ENCODE data around the gene PACRG. TPM values are rescaled to one million over a fixed set of nuclear protein-coding genes. Genes with fewer than 3 reads are reported as not detected.

The PACRG gene
- total and polyA plus RNA-seq, 4 donors = 0.47 to 3.8 (median 2.4) TPM

DNA sequence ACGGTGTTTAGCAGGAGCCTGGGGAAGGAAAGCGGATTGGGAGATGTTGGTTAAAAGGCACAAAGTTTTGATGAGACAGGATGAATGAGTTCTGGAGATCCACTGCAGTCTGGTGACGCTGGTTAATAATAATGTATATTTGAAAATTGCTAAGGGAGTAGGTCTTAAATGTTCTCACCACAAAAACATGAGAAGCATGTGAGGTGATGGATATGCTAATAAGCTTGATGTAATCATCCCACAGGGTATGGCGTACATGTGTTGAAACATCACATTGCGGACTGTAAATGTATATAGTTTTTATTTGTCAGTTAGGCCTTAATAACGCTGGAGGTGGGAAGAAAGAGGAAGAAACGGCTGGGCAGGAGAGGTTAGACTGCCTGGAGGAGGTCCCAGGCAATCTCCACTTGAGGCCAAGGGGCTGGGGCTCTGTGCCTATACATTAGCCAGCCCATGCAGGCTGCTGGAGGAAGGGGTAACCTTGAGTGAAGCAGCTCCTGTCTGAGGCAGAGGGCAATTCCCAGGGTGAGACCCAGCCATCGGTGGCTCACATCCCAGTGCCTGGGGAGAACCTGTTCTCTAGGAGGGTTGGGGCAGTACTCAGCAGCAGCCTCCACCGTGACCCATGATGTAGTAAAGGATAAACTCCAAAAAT lies 498.5 kb downstream of the PACRG start:
- H3K9me3 ChIP-seq (ENCODE audit: control insufficient read depth in 4 of 4, low read length in 3 of 4) = no peaks in the 10 kb centered on the region
- 92% methylated on average over 9 of the region's 9 CpGs for WGBS
- H3K27me3 ChIP-seq (ENCODE audit: control insufficient read depth in 4 of 4, insufficient read depth in 4 of 4, low read length in 3 of 4) = no peaks in the 10 kb centered on the region
- H3K4me1 ChIP-seq (ENCODE audit: control insufficient read depth in 4 of 4, insufficient read depth in 4 of 4, low read length in 3 of 4) = no peaks in the 10 kb centered on the region
- TF ChIP-seq TAF1 (conservative IDR thresholded peaks at IDR 0.05) = no peak
- TF ChIP-seq CTCF (IDR thresholded peaks at IDR 0.05; ENCODE audit: low read depth, low read length, missing input control) = no peak
- TF ChIP-seq, protein P1, sequence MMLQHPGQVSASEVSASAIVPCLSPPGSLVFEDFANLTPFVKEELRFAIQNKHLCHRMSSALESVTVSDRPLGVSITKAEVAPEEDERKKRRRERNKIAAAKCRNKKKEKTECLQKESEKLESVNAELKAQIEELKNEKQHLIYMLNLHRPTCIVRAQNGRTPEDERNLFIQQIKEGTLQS (IDR thresholded peaks at IDR 0.05) = no peak
- TF ChIP-seq NR2F2 (IDR thresholded peaks at IDR 0.05) = no peak
- TF ChIP-seq RAD21 (IDR thresholded peaks at IDR 0.05) = no peak
- TF ChIP-seq MAX (IDR thresholded peaks at IDR 0.05) = no peak
- H3K27ac ChIP-seq (ENCODE audit: low read depth in 1 of 2, low read length in 2 of 2) = no peak overlapping the region
- H3K4me3 ChIP-seq (ENCODE audit: low read depth in 1 of 3, low read length in 3 of 3) = no peak overlapping the region
- no peaks in the 10 kb centered on the region for H3K36me3 ChIP-seq (ENCODE audit: control insufficient read depth in 4 of 4, insufficient read depth in 3 of 4, low read depth in 1 of 4, low read length in 3 of 4)
- DNase-seq (ENCODE audit: low spot score) = no peak
- H3K9ac ChIP-seq (ENCODE audit: low read depth in 1 of 2, low read length in 2 of 2) = no peak overlapping the region

DNA sequence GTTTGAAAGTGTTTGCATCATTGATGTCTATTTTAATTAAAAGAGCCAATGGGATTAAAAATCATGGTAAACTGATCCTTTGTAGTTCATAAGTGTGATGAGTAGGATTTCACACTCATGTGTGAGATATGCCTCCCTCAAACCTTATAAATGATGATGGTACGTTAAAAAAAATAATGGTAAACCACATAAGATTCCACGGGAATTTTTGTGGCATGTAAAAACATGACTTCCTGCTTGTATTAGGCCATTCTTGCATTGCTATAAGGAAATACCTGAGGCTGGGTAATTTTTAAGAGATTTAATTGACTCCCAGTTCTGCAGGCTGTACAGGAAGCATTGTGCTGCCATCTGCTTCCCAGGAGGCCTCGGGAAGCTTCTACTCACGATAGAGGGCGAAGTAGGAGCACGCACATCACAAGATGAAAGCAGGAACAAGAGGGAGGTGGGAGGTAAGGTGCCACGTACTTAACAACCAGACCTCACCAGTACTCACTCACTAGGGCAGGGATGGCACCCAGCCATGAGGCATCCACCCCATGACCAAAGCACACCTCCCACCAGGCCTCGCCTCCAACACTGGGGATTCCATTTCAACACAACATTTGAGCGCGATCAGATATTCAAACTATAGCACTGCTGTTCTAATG lies 499.2 kb downstream of the PACRG start:
- H3K4me1 ChIP-seq (ENCODE audit: control insufficient read depth in 4 of 4, insufficient read depth in 4 of 4, low read length in 3 of 4) = peaks cover 0 to 5% (median under 1%) of the 10 kb centered on the region in 4 donors
- WGBS = 94% methylated on average over 10 of the region's 10 CpGs
- no peak for DNase-seq (ENCODE audit: low spot score)
- no peaks in the 10 kb centered on the region for H3K9me3 ChIP-seq (ENCODE audit: control insufficient read depth in 4 of 4, low read length in 3 of 4)
- no peak overlapping the region for H3K27ac ChIP-seq (ENCODE audit: low read depth in 1 of 2, low read length in 2 of 2)
- H3K4me3 ChIP-seq (ENCODE audit: low read depth in 1 of 3, low read length in 3 of 3) = no peak overlapping the region
- H3K9ac ChIP-seq (ENCODE audit: low read depth in 1 of 2, low read length in 2 of 2) = no peak overlapping the region
- TF ChIP-seq FOXA2 (IDR thresholded peaks at IDR 0.05) (no peak), JUND (IDR thresholded peaks at IDR 0.05) (no peak), RAD21 (IDR thresholded peaks at IDR 0.05) (no peak), RXRA (IDR thresholded peaks at IDR 0.05) (no peak), GABPA (IDR thresholded peaks at IDR 0.05 in 1 of 2, conservative IDR thresholded peaks at IDR 0.05 in 1 of 2) (no peak), MAX (IDR thresholded peaks at IDR 0.05) (no peak), EGR1 (IDR thresholded peaks at IDR 0.05; ENCODE audit: low read depth in 2 of 2) (no peak), HNF4G (IDR thresholded peaks at IDR 0.05) (no peak), YY1 (IDR thresholded peaks at IDR 0.05) (no peak), ZBTB33 (IDR thresholded peaks at IDR 0.05) (no peak), SP1 (IDR thresholded peaks at IDR 0.05) (no peak), TAF1 (conservative IDR thresholded peaks at IDR 0.05) (no peak)
- TF ChIP-seq, protein P1 (IDR thresholded peaks at IDR 0.05) = no peak
- TF ChIP-seq, protein P2, sequence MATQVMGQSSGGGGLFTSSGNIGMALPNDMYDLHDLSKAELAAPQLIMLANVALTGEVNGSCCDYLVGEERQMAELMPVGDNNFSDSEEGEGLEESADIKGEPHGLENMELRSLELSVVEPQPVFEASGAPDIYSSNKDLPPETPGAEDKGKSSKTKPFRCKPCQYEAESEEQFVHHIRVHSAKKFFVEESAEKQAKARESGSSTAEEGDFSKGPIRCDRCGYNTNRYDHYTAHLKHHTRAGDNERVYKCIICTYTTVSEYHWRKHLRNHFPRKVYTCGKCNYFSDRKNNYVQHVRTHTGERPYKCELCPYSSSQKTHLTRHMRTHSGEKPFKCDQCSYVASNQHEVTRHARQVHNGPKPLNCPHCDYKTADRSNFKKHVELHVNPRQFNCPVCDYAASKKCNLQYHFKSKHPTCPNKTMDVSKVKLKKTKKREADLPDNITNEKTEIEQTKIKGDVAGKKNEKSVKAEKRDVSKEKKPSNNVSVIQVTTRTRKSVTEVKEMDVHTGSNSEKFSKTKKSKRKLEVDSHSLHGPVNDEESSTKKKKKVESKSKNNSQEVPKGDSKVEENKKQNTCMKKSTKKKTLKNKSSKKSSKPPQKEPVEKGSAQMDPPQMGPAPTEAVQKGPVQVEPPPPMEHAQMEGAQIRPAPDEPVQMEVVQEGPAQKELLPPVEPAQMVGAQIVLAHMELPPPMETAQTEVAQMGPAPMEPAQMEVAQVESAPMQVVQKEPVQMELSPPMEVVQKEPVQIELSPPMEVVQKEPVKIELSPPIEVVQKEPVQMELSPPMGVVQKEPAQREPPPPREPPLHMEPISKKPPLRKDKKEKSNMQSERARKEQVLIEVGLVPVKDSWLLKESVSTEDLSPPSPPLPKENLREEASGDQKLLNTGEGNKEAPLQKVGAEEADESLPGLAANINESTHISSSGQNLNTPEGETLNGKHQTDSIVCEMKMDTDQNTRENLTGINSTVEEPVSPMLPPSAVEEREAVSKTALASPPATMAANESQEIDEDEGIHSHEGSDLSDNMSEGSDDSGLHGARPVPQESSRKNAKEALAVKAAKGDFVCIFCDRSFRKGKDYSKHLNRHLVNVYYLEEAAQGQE (IDR thresholded peaks at IDR 0.05) = no peak
- H3K27me3 ChIP-seq (ENCODE audit: control insufficient read depth in 4 of 4, insufficient read depth in 4 of 4, low read length in 3 of 4) = no peaks in the 10 kb centered on the region
- H3K36me3 ChIP-seq (ENCODE audit: control insufficient read depth in 4 of 4, insufficient read depth in 3 of 4, low read depth in 1 of 4, low read length in 3 of 4) = no peaks in the 10 kb centered on the region
